ENCODE results near the gene POLR2B.

GRCh38 chr4:57020467-57021101, 41.9 kb downstream of the POLR2B start:
- TF ChIP-seq CTCF (IDR thresholded peaks at IDR 0.05) (no peak), EP300 (IDR thresholded peaks at IDR 0.05) (no peak), POLR2AphosphoS5 (IDR thresholded peaks at IDR 0.05) (no peak), POLR2A (IDR thresholded peaks at IDR 0.05) (no peak)
